CD1c-positive myeloid dendritic cell (primary cell): ENCODE data around the gene UGT2B28.
"Not testable (repeated sequence)": the region's sequence is repeated elsewhere in the genome, so short reads cannot be mapped to it uniquely, and the experiment has no call there.

ENCODE experiments used
- DNase-seq: peaks from one replicate; pipeline ENCODE4 v3.0.0-alpha.2; 2016; ENCODE audit errors: extremely low spot score

Gene UGT2B28

DNA sequence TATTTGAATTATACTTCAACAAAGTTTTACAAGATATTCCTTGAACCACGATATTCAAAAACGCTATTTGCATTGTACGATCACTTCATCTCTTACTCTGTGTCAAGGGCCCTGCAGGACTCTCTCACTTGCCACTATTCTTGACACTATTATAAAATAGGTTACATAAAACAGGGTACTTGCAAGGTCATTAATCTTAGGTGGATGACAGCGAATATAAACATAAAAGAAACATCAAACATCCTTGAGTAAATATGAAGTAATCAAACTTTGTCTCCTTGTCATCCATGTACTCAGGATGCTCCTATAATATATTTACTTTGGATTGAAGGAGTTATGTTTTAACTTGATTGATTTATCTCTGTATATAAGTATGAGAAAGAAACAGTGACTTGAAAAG lies at the start of gene UGT2B28:
TSS of gene UGT2B28 (plus strand) at position 395 of the 400 bp plus-strand sequence. CDS start 26 bp downstream, outside the sequence.
- not testable (repeated sequence) for DNase-seq

DNA sequence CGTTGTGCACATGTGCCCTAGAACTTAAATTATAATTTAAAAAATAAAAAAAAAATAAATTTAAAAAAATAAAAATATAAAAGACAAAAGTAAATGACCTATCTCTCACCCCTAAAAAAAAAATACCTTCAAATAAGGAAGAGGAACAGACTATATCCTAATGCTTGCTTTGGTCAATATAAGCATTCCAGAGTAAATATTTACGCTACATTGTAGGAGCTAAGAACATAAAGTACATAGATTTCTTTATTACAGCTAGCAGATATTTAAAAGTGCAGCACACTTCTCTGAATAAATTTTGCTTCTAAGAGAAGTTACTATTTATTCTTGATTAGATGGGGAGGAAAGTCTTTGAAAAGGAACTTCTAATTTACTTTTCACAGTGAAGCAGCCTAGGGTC lies 41.2 kb upstream of the UGT2B28 start:
- no peak for DNase-seq

- no peak for DNase-seq
Measured at GRCh38 chr4:69239557-69240168, 40.6 kb upstream of the UGT2B28 start.

GRCh38 chr4:69240787-69241186 lies 39.5 kb upstream of the UGT2B28 start:
- DNase-seq: not testable (repeated sequence)

DNA sequence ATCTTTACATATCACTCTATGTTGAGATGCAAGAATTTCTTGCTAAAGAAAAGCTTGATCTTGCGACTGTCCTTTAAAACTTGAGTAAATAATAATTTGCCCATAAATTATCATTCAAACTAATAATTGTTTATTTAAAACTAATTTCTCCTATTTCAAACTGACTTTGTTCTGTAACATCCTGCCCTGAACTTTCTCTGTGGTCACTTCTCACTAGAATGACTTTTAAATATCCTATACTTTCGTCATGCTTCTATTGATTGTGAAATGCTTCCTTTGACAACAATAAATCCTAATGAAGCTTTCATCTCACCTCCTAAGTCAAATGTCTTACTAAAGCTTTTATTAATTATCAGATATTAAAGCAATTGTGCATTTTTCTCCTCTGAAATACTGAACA lies 38.5 kb upstream of the UGT2B28 start:
- DNase-seq: not testable (repeated sequence)

DNA sequence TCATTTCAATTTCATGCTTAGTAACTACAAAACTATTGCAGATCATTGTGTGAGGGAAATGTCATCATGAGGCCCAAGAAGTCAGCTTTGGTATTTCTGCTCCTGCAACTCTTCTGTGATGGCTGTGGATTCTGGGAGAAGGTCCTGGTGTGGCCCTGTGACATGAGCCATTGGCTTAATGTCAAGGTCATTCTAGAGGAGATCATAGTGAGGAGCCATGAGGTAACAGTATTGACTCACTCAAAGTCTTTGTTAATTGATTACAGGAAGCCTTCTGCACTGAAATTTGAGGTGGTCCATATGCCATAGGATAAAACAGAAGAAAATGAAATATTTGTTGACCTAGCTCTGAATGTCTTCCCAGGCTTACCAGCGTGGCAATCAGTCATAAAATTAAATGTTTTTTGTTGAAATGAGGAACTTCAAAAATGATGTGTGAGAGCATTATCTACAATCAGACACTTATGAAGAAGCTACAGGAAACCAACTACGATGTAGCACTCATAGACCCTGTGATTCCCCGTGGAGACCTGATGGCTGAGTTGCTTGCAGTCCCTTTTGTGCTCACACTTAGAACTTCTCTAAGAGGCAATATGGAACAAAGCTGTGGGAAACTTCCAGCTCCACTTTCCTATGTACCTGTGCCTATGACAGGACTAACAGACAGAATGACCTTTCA lies 37.6 kb upstream of the UGT2B28 start:
- DNase-seq: not testable (repeated sequence)

GRCh38 chr4:69250884-69251283 lies 29.4 kb upstream of the UGT2B28 start:
- not testable (repeated sequence) for DNase-seq

DNA sequence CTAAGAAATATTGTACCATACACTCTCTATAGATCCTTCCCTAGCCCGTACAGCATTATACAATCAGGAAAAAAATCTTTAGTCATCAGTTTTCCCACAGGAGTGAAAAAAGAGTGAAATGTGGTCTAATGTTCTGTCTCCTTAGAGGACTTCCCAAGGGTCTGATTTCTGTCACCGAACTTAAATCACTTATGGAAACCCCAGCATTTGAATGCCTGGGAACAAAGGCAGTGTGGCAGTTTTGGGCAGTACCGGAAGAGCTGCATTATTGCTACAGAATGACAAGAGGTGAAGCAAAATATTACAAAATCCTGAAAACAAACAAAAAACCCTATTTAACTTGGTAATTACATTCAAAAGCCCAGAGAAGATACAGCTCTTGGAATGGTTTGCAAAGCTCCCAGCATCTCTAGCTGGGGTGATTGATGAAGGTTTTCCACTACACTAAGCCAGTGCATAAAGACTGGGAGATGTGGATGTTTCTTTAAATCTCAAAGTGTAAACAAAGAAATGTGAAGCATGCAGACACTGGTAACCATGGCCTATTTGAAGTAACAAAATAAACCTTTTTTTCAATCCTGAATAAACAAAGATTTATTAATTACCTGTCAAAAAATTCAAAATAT lies 27.0 kb upstream of the UGT2B28 start:
- DNase-seq: not testable (repeated sequence)

DNA sequence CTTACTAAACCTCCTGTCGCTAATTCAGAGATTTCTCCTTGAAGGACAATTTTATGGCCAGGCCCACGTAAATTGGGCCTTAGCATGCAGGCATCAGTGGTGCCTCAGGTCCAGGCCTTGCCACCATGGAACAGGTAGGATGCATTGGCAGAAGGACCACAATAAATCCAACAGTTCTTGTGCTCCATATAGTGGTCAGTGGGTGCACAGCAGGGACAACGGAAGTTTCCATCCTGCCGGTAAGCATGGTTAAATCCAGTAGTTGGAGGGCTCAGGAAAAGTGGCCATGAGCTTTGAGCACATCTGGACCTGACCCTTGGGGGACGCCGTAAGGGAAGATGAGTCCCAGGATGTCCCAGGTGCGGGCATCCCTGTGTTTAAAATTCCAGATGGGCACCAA lies 11.7 kb upstream of the UGT2B28 start:
- not testable (repeated sequence) for DNase-seq

DNA sequence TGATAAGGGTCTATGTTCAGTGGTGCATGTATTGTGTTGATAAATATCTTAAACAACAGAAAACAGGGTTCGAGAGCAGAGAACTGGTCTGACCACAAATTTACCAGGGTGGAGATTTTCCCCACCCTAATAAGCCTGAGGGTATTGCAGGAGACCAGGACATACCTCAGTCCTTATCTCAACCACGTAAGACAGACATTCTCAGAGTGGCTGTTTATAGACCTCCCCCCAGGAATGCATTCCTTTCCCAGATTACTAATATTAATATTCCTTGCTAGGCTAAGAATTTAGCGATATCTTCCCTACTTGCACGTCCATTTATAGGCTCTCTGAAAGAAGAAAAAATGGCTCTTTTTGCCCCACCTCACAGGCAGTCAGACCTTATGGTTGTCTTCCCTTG lies 16.1 kb downstream of the UGT2B28 start:
- DNase-seq: not testable (repeated sequence)

DNA sequence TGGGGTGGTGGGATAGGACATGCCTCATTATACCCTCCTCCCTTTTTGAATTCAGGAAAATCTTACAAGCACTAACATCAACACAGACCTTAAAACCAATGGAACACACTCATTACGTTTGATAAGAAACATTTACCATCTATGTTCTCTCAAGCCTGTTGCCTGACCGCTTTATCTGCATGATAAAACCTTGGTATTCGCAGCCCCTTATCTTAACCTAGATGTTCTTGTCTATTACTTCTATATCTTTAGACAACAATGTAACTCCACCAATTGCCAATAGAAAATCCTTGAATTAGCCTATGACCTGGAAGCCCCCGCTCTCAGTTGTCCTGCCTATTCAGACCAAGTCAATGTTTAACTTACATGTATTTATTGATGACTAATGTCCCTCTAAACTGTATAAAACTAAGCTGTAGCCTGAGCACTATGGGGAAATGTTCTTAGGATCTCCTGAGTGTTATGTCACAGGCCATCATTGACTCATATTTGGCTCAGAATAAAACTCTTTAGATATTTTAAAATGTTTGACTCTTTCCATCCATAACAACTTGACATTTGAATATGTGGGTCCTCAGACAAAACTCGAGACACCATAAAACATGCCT lies 28.3 kb downstream of the UGT2B28 start:
- not testable (repeated sequence) for DNase-seq

- not testable (repeated sequence) for DNase-seq
Measured at GRCh38 chr4:69309549-69310076, 29.3 kb downstream of the UGT2B28 start.

- DNase-seq: not testable (repeated sequence)
Measured at GRCh38 chr4:69310262-69310661, 30.0 kb downstream of the UGT2B28 start.

- not testable (repeated sequence) for DNase-seq
Measured at GRCh38 chr4:69317669-69318298, 37.5 kb downstream of the UGT2B28 start.

- no peak for DNase-seq
Measured at GRCh38 chr4:69321153-69321729, 41.0 kb downstream of the UGT2B28 start.

DNA sequence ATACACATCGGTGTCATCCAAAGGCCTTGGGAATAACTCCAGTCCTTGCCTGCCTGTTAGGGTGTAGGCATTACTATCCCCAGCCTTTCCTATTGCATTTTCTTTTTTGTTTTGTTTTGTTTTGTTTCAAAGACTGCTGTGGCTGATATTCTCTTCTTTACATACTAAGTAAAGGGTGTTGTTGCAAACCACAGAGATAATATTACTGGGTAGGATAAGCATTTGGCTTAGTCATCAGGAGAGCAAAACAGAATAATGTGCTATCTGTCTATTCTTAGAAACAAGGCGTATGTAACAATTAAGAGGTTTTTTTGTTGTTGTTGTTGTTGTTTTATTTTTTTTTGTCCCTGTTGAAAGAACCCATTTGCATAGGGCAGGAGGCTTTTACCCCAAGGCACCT lies 41.8 kb downstream of the UGT2B28 start:
- no peak for DNase-seq

- no peak for DNase-seq
Measured at GRCh38 chr4:69323284-69323683, 43.0 kb downstream of the UGT2B28 start.

DNA sequence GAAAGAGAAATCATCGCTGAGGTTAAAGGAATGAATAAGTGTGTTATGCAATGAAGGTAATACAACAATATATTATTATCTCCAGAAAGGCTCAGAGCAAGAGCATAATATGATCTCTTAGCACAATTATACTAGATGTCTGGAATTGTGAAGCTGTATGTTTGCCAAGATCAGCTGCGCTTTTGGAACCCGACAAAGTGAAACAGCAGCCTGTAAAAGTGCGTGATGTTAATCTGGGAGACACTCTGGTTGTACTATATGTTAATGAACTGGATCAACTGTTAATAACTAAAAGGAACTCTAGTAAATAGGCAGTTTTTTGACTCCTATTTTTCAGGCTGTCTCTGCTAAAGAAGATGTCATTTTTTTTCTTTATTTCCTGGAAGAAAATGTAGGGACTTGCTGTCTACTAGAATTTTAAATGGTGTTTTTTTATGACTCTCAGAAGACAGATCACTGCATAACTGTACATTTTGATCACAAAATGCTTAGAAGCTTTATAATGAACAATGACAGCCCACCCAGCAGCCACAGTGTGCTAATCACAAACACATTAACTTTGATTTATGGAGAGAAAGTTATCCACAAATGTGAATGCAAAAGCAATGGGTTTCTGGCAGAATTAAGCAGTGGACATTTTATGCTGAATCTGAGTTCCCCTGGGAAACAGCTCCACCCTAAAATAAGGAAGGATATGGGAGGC lies 50.2 kb downstream of the UGT2B28 start:
- DNase-seq: no peak

- DNase-seq: not testable (repeated sequence)
Measured at GRCh38 chr4:69331304-69331703, 51.0 kb downstream of the UGT2B28 start.

GRCh38 chr4:69335485-69335884 lies 55.2 kb downstream of the UGT2B28 start:
- not testable (repeated sequence) for DNase-seq

GRCh38 chr4:69343114-69343513 lies 62.8 kb downstream of the UGT2B28 start:
- not testable (repeated sequence) for DNase-seq
